ENCODE data around the gene MUC6.

DNA sequence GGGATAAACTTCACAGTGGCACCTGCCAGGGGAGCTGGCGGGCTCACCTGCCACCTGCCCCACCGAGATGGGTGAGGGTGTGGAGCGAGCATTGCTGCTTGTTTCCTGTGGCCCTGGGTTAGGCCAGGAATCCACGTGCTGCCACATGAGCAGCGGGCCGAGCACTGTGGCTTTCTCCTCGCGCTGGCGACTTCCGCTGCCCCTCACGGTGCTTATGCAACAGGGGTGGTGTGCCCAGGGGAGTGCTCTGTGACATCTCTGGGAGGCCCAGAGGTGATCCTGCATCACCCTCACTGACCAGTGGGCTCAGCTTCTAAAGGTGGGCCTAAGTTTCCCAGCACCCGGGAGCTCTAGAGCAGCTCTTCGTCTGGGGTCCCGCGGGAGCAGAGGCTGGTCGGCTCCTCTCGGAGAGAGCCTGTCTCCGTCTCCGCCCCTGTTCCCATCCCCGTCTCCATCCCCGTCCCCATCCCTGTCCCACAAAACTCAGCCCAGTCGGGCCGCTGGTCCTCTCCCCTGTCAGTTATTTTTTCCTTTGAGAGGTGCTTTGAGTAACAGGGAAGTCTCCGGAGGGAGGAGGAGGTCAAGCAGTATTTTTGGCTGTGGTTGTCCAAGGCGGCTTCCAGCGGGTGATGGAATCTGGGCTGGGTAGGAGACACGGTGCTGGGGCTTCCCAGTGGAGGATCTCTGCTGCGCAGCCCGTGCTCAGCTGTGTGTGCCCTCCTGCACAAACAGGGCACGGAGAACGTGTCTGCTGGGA, 68.3 kb downstream of the MUC6 start:
- TF ChIP-seq, protein P1, sequence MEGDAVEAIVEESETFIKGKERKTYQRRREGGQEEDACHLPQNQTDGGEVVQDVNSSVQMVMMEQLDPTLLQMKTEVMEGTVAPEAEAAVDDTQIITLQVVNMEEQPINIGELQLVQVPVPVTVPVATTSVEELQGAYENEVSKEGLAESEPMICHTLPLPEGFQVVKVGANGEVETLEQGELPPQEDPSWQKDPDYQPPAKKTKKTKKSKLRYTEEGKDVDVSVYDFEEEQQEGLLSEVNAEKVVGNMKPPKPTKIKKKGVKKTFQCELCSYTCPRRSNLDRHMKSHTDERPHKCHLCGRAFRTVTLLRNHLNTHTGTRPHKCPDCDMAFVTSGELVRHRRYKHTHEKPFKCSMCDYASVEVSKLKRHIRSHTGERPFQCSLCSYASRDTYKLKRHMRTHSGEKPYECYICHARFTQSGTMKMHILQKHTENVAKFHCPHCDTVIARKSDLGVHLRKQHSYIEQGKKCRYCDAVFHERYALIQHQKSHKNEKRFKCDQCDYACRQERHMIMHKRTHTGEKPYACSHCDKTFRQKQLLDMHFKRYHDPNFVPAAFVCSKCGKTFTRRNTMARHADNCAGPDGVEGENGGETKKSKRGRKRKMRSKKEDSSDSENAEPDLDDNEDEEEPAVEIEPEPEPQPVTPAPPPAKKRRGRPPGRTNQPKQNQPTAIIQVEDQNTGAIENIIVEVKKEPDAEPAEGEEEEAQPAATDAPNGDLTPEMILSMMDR (conservative IDR thresholded peaks at IDR 0.05; ENCODE audit: low read depth, low read length), result no peak
- TF ChIP-seq EZH2 (IDR thresholded peaks at IDR 0.05; ENCODE audit: borderline replicate concordance, low read depth, low read length, poor library complexity, severe bottlenecking), result no peak
